ENCODE measurements around the gene MAGI1. TPM values are rescaled to one million over a fixed set of nuclear protein-coding genes. Genes with fewer than 3 reads are reported as not detected.

The MAGI1 gene
- total RNA-seq, 2 donors from 2014 or later = 37.5 to 51.6 TPM

DNA sequence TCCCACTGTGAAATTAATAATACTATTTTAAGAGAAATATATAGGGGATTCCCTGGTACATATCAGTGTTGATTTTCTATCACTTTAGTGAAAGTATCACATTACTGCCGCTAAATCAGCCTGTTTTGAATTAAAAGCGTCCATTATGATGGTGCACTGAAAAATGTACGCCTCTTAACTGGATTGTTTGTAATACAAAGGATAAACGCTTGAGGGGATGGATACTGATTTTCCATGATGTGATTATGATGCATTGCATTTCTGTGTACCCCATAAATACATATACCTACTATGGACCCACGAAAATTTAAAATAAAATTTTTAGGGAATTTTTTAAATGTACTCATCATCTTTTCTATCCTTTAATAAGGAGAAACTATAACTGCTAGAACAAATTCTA lies 478.6 kb downstream of the MAGI1 start:
- TF ChIP-seq CTCF (IDR thresholded peaks at IDR 0.05) (no peak), POLR2AphosphoS5 (IDR thresholded peaks at IDR 0.05) (no peak), POLR2A (IDR thresholded peaks at IDR 0.05) (no peak)
- Histone ChIP-seq H3K36me3 (no peaks in the 10 kb centered on the region), H3K27ac (no peak overlapping the region), H3K4me3 (no peak overlapping the region), H3K9me3 (no peaks in the 10 kb centered on the region), H3K27me3 (replicated peaks; ENCODE audit: insufficient read depth) (no peaks in the 10 kb centered on the region), H3K4me1 (replicated peaks) (no peaks in the 10 kb centered on the region)
- WGBS = 94% methylated on average over 5 of the region's 5 CpGs
- no peak for DNase-seq (ENCODE audit: low spot score)
- intact Hi-C loops (cut with DNase I) = no loop called here

DNA sequence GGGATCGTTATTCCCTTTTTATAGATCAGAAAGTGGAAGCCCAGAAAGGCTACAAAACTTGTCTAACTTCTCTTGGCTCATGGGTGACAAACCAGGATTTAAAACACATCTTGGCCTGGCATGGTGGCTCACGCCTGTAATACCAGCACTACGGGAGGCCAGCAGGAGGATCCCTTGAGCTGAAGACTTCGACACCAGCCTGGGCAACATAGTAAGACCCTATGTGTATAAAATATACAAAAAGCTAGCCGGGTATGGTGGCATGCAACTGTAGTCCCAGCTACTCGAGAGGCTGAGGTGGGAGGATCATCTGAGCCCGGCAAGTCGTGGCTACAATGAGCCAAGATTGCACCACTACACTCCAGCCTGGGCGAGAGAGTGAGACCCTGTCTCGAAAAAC lies 479.1 kb downstream of the MAGI1 start:
- Histone ChIP-seq H3K4me3 (no peak overlapping the region), H3K4me1 (replicated peaks) (no peaks in the 10 kb centered on the region), H3K9me3 (no peaks in the 10 kb centered on the region), H3K36me3 (no peaks in the 10 kb centered on the region), H3K27ac (no peak overlapping the region), H3K27me3 (replicated peaks; ENCODE audit: insufficient read depth) (no peaks in the 10 kb centered on the region)
- DNase-seq (ENCODE audit: low spot score) = no peak
- 91% methylated on average over 10 of the region's 10 CpGs for whole genome bisulfite sequencing
- intact Hi-C loops (cut with DNase I) = no loop called here
- TF ChIP-seq POLR2AphosphoS5 (IDR thresholded peaks at IDR 0.05) (no peak), CTCF (IDR thresholded peaks at IDR 0.05) (no peak), POLR2A (IDR thresholded peaks at IDR 0.05) (no peak)

- Histone ChIP-seq H3K27me3 (replicated peaks; ENCODE audit: insufficient read depth) (no peaks in the 10 kb centered on the region), H3K9me3 (no peaks in the 10 kb centered on the region), H3K4me3 (no peak overlapping the region), H3K27ac (no peak overlapping the region), H3K36me3 (no peaks in the 10 kb centered on the region), H3K4me1 (replicated peaks) (no peaks in the 10 kb centered on the region)
- intact Hi-C loops (cut with DNase I) = no loop called here
- no peak for DNase-seq (ENCODE audit: low spot score)
- 81% methylated on average over 1 of the region's 1 CpG for WGBS
- no peak for TF ChIP-seq POLR2A (IDR thresholded peaks at IDR 0.05)
- no peak for TF ChIP-seq CTCF (IDR thresholded peaks at IDR 0.05)
- TF ChIP-seq POLR2AphosphoS5 (IDR thresholded peaks at IDR 0.05) = no peak
Measured at GRCh38 chr3:65558826-65559225, 479.9 kb downstream of the MAGI1 start.

- TF ChIP-seq POLR2A (IDR thresholded peaks at IDR 0.05) = no peak
- TF ChIP-seq POLR2AphosphoS5 (IDR thresholded peaks at IDR 0.05) = no peak
- TF ChIP-seq CTCF (IDR thresholded peaks at IDR 0.05) = no peak
- Histone ChIP-seq H3K27me3 (replicated peaks; ENCODE audit: insufficient read depth) (no peaks in the 10 kb centered on the region), H3K4me1 (replicated peaks) (no peaks in the 10 kb centered on the region), H3K9me3 (no peaks in the 10 kb centered on the region), H3K36me3 (no peaks in the 10 kb centered on the region), H3K27ac (no peak overlapping the region), H3K4me3 (no peak overlapping the region)
- WGBS = 82% methylated on average over 6 of the region's 6 CpGs
- intact Hi-C loops (cut with DNase I) = no loop called here
- DNase-seq (ENCODE audit: low spot score) = no peak
Measured at GRCh38 chr3:65557899-65558564, 480.7 kb downstream of the MAGI1 start.

DNA sequence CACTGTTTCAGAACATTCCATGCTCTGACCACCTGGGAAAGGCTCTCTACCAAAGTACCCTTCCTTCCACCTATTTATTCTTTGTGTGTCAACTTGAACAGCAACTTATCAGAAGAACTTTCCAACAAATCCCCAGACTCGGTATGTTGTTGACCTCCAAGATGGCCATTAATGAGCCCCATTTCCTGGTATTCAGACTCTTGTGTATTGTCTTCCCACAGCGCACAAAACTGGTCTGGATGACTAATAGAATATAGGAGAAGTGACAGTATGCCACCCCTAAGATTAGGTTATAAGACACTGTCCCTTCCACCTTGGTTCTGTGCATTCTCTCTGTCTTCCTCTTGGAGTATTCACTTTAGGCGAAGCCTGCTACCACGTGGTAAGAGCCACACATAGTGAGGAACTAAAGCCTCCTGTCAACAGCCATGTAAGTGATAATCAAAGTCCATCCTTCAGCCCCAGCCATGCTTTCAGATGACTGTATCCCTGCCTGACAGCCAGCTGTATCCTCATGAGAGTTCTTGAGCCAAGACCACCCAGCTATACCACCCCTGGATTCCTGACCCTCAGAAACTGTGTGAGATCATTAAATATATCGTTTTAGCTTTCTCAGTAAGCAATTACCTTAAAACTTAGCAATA lies 481.7 kb downstream of the MAGI1 start:
- Histone ChIP-seq H3K27ac (no peak overlapping the region), H3K27me3 (replicated peaks; ENCODE audit: insufficient read depth) (no peaks in the 10 kb centered on the region), H3K36me3 (no peaks in the 10 kb centered on the region), H3K4me1 (replicated peaks) (no peaks in the 10 kb centered on the region), H3K9me3 (no peaks in the 10 kb centered on the region), H3K4me3 (no peak overlapping the region)
- intact Hi-C loops (cut with DNase I) = no loop called here
- 90% methylated on average over 5 of the region's 5 CpGs for WGBS
- no peak for DNase-seq (ENCODE audit: low spot score)
- no peak for TF ChIP-seq CTCF (IDR thresholded peaks at IDR 0.05)

All from prostate gland (tissue), 2 donors.